Erythroblast (primary cell): ENCODE measurements around the gene SLC29A2.
A peak's percentile ranks its signal among the peaks of the same experiment; 100 is the strongest.

Experiments
- DNase-seq, 2 experiments: peaks; one replicate each; lab custom pipeline; 2025; lab: John Stamatoyannopoulos, UW
- GATA1 ChIP-seq: IDR thresholded peaks from 2 replicates; pipeline ENCODE4 v1.6.1; 2011; ENCODE audit warnings: low read depth, mild to moderate bottlenecking, control low read depth, low read length, moderate library complexity
- POLR2A ChIP-seq: IDR thresholded peaks from 2 replicates; pipeline ENCODE4 v1.6.1; 2011; ENCODE audit warnings: mild to moderate bottlenecking, low read length

Gene SLC29A2

GRCh38 chr11:66337103-66337899, 34.3 kb downstream of the SLC29A2 start:
- TF ChIP-seq POLR2A (no peak), GATA1 (no peak)
- no peak for DNase-seq

GRCh38 chr11:66336234-66337102, 35.1 kb downstream of the SLC29A2 start, which contains the start of gene RIN1:
RIN1 (minus strand) TSS chr11:66336434; CDS start chr11:66336402, 32 bp downstream.
- peak; percentile 39 to 45 for DNase-seq
- no peak for TF ChIP-seq POLR2A
- TF ChIP-seq GATA1, result no peak

DNA sequence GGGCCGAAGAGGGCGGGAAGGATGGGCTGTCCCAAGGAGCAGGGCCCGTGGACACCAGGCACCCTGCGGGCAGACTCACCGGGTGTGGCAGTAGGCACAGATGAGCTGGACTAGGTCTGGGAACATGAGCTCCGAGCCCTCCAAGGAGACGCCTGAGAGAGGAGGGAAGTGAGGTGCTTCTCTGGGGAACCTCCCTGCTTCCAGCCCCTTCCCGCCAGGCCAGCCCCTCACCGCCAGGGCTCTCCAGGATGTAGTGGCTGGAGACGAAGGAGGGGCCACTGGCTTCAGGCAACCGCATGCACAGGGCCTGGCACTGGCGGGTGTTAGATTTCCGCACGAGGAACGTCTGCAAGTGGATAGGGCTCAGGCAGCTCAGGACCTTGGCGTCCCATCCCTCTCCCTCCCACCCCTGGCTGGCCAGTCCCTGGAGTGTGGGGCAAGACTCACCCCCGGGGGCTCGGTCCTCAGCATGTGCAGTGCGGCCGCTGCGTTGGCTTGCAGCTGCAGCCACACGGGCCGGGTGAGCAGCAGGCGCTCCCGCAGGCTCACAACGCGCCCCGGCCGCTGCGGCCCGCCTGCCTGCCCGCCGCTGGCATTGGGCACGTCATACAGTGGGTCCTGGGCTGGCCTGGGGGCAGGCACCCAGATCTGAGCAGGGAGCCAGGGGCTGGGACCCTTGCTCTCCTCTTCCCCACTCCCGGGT, 35.9 kb downstream of the SLC29A2 start:
- no peak for DNase-seq
- TF ChIP-seq GATA1 (no peak), POLR2A (no peak)

DNA sequence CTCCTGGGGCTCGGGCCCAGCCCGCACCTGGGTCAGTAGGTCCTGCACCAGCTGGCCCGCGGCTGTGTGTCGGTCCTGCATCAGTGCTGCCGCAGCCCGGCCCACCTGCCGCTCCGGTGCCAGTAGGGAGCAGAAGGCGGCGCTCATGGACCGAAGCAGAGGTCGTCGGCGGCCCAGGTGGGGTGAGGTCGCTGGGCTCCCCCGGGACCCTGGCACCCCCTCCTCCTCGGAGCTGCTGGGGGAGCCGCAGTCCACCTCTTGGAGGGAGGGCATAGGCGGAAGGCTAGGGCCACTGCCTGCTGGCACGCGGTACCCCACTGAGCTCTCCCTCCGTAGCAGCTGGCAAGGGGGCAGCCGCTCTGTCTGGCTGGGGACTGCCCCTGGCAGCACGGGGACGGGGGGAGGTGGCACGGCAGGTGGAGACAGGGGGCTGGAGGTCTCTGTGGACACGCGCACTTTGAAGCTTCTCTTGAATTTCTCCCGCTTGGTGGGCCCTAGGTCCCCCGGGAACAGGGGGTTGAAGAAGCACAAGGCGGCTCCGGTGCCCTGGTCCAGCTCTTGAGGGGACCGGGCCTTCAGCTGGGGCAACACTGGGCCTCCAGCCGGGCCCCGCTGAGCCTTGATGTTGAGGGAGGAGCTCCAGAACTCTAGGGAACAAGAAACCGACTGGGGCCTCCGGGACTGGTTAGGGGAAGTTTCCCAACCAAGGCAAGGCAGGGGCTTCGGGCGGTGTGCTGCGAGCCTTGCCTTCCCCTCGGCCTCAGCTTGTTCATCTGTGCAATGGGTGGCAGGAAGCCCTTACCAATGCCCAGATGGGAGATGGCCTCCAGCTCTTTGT, 36.7 kb downstream of the SLC29A2 start:
- DNase-seq, result no peak
- no peak for TF ChIP-seq GATA1
- no peak for TF ChIP-seq POLR2A

GRCh38 chr11:66333896-66334604, 37.5 kb downstream of the SLC29A2 start:
- TF ChIP-seq POLR2A, result no peak
- TF ChIP-seq GATA1, result no peak
- DNase-seq, result no peak

DNA sequence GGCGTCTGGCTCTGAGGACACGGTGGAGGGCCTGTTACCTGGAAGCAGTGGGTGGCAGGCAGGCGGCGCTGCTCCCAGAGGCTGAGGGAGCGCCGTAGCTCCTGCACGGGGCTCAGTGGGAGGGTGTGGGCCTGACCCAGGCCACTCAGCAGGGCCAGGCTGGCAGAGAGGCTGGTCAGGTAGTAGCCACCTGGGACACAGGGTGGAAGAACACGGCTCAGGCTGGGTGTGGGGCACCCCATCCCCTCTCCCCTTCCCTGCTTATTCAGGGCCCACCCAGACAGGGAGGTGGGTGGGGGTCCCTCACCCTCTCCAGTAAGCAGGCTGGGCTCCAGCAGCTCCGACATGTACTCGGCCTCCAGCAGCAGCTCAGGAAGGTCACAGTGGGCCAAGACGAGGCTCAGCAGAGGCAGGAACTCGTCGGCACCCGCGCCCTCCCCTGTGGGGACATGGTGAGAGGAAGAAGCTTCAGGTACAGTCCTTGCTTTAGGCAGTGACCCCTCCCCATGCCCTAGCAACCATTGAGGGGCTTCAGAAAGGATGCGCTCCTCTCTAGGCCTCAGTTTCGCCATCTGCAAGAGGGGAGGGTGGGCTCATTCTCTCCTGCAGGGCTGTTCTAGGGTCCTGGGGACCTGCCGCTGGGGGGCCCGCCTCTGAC, 38.2 kb downstream of the SLC29A2 start:
- TF ChIP-seq GATA1 (no peak), POLR2A (no peak)
- no peak for DNase-seq

DNA sequence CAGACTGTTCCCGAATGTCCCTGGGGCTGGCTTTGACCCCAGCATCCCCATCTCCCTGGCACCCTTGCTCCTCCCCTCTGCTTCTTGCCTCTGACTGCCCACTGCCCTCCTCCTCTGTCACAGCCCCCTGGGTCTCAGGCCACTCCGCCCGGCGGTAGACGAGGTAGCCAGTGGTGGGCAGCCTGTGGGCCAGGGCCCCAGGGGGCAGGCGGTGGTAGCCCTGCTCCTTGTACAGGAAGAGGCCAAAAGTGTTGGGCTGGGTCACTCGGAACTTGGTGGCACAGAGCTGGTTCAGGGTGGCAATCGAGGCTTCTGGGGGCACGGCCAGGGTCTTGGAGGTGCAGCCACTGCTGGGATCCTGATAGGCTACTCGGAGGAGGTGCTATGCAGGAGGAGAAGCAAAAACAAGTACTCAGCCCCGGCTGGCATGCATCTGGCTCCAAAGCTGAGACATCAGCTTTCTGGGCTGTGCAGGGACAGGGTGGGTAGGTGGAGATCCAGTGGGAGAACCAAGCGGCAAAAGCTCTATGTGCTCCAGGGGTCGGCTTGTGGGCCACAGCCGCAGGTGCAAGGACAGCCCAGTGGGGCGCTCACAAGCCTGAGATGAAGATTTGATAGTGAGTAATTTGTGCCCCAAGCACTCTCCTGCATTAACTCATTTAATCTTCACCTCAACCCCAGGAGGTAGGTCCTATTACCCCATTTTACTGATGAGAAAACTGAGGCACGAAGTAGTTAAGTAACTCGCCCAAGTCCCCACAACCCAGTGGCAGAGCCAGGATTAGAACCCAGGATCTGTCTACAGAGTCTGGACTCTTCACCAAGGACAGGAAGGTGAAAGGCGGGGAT, 39.0 kb downstream of the SLC29A2 start:
- TF ChIP-seq POLR2A (no peak), GATA1 (no peak)
- DNase-seq, result no peak

DNA sequence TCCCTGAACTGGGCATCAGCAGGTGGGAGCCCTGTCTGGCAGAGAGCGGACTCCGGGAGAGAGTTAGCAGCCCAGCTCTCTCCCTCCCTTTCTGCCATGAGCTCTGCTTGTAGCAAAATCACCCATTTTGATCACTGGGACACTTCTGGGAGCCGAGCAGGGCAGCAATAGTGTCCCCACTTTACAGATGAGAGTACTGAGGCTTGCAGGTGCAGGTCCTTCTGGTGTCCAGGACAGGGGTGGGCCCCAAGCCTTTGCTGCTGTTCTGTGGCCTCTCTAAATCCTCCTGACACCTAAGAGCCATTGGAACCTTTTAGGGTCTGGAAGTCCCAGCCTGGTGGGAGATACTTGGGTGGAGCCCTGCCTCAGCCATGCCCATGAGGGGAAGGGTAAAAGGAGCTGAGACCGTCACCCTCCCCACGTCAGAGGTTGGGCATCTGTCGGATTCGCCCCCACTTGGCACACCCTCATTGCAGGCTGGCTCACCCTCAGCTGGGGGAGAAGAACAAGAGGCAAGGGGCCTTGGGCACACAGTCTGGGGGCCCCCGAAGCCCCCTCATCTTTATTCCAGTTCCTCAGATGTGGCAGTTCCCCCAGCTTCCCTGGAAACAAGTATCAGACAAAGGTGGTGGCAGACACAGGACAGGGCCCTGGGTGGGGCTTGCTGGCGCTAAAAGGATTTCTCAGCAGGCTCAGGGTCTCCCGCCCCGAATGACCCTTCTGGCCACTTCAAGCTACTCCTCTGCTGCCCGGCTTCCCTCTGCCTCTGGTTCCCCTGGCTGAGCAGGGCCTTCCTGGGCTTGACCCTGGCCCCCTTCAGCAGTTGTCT, 39.8 kb downstream of the SLC29A2 start:
- TF ChIP-seq GATA1 (no peak), POLR2A (no peak)
- DNase-seq, result no peak

DNA sequence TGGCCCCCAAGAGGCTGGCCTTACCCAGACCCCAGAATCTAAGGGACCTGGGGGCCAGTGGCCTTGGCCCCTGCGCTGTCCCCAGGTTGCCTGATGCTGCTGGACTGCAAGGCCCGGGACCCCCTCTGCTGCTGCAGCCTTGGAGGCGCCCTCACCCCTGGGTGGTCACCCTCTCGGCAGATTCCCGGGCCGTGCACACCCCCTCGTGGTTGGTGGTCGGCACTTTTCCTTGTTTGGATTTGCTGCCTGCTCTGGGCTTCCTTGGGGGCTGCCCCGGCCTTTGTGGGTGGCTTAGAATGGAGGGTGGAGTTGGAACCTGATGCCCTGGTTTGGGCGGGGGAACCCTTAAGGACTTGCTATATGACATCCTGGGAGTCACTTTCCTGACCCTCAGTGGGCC, 40.6 kb downstream of the SLC29A2 start:
- TF ChIP-seq GATA1 (no peak), POLR2A (no peak)

DNA sequence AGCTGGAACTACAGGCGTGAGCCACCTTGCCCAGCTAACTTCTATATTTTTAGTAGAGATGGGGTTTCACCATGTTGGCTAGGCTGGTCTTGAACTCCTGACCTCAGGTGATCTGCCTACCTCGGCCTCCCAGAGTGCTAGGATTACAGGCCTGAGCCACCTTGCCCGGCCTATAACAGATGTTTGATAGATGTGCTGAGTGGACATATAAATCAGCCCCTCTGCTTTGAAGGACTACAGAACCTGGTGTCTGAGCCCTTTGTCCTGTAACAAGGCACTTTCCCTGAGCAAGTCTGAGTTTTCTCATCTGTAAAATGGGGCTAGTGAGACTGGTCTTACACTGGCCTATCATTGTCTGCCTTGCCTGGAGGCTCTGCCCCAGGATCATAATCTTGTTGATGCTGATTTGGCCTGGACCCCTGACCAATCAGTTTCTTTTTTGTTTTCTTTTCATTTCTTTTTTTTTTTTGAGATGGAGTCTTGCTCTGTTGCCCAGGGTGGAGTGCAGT, 42.3 kb downstream of the SLC29A2 start:
- TF ChIP-seq POLR2A, result no peak
- no peak for TF ChIP-seq GATA1
- DNase-seq, result no peak

More for the DNA sequence above, 40.6 kb downstream of the SLC29A2 start:
- DNase-seq, result no peak
